MCF 10A (cell line): ENCODE data around the gene KRT76. TPM values are rescaled to one million over a fixed set of nuclear protein-coding genes. Genes with fewer than 3 reads are reported as not detected.

Experiments
- BruUV-seq: library from RNA; stranded (reverse); fragments of 400-500 nt; replicated peaks from 2 replicates; lab custom pipeline; 2021; lab: Mats Ljungman, UMichigan
- CTCF ChIA-PET: fragments of 300-600 bp; sonication (Branson Sonifier 250); formaldehyde crosslinking; extraction: SDS; loops from one replicate; lab custom pipeline; 2021; ENCODE audit warnings: antibody characterized with exemption, inconsistent platforms; lab: Yijun Ruan, JAX
- POLR2A ChIA-PET: fragments of 300-600, 350-650 bp; sonication (Branson Sonifier 250); formaldehyde crosslinking; extraction: SDS; loops from one replicate; lab custom pipeline; 2020; ENCODE audit warnings: antibody characterized with exemption, inconsistent platforms; lab: Yijun Ruan, JAX
- DNase-seq: peaks from one replicate; pipeline ENCODE4 v3.0.0-alpha.2; 2018; ENCODE audit not compliant: unreplicated experiment
- H3K27ac Mint-ChIP-seq: one replicate; pipeline ENCODE4 v1.8.0; 2022; ENCODE audit warnings: mild to moderate bottlenecking, low read depth, mixed read lengths; ENCODE audit not compliant: unreplicated experiment
- H3K27me3 Mint-ChIP-seq: one replicate; pipeline ENCODE4 v1.8.0; 2022; ENCODE audit warnings: mixed read lengths; ENCODE audit not compliant: insufficient read depth, unreplicated experiment
- H3K36me3 Mint-ChIP-seq: one replicate; pipeline ENCODE4 v1.8.0; 2022; ENCODE audit warnings: mild to moderate bottlenecking, moderate library complexity, mixed read lengths; ENCODE audit not compliant: insufficient read depth, unreplicated experiment
- H3K4me1 Mint-ChIP-seq: one replicate; pipeline ENCODE4 v1.8.0; 2022; ENCODE audit warnings: mixed read lengths; ENCODE audit not compliant: insufficient read depth, unreplicated experiment
- H3K4me3 Mint-ChIP-seq: one replicate; pipeline ENCODE4 v1.8.0; 2022; ENCODE audit warnings: mild to moderate bottlenecking, moderate library complexity, mixed read lengths; ENCODE audit not compliant: unreplicated experiment
- H3K9me3 Mint-ChIP-seq: one replicate; pipeline ENCODE4 v1.8.0; 2022; ENCODE audit warnings: mixed read lengths; ENCODE audit not compliant: unreplicated experiment
- intact Hi-C: fragments of 100-400 bp; cut with micrococcal nuclease; formaldehyde crosslinking; loops from 2 replicates; pipeline ENCODE4 v1.14.1; 2022
- total RNA-seq: library from RNA; stranded (reverse); gene quantifications from 2 replicates; pipeline ENCODE4 v1.2.3, GENCODE V29; 2022
- TF ChIP-seq, protein P1 (sequence below): fragments of 200-600 bp; IDR thresholded peaks from one replicate; pipeline ENCODE4 v1.8.0; 2022; ENCODE audit warnings: antibody characterized with exemption, mild to moderate bottlenecking; ENCODE audit not compliant: unreplicated experiment

Gene KRT76
- total RNA-seq, 1 experiment from 2014 or later = not detected

DNA sequence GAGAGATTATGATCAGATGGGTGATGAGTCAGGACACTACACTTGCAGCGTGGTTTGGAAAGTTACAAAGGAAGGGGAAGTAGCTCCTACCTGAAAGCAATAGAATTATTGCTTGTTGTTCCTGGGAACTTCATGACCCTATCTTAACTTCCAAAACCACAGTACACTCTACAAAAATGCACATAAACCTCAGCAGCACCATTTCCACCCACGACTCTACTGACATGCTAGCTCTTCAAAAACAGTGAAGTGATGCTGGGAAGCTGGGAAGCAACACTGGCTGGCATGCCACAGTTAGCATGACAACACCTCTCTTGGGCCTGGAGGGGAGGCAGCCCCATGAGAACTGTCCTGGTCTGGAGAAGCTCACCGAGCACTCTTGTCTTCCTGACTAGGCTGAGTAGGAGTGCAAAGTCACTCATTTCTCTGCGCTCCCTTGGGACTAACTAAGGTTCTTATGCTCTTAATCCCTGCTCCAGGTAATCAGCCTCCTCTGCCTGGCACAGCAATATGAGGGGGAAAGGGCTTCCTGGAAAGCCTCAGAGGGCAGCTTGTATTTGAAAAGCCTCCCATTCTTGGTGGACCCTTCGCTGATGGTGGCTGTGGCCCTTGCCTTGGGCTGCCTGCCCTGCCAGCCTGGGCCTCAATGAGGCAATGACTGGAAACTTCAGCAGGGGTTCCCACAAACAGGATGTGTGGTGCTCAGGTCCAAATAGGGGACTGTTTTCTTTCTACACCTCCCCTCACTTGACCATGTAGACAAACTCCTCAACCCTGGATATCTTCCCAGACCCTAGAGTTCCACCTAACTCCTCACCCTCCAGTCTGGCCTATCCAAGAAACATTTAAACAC lies 17.6 kb upstream of the KRT76 start:
- CTCF ChIA-PET = interaction anchor here (1.6 kb wide), 1 partner anchor 212 kb away, joined by 4 read pairs; no protein-coding TSS in a partner anchor
- peaks cover 22% of the 10 kb centered on the region for H3K4me1 Mint-ChIP-seq
- POLR2A ChIA-PET = interaction anchor here (0.7 kb wide), 1 partner anchor 19 kb away, joined by 3 read pairs; no protein-coding TSS in a partner anchor
- no peaks in the 10 kb centered on the region for H3K9me3 Mint-ChIP-seq
- DNase-seq = peak; percentile 4
- H3K27me3 Mint-ChIP-seq = no peaks in the 10 kb centered on the region
- intact Hi-C loops = no loop called here
- no peak overlapping the region for H3K4me3 Mint-ChIP-seq
- no TSS peak for BruUV-seq
- H3K27ac Mint-ChIP-seq = no peak overlapping the region
- TF ChIP-seq, protein P1, sequence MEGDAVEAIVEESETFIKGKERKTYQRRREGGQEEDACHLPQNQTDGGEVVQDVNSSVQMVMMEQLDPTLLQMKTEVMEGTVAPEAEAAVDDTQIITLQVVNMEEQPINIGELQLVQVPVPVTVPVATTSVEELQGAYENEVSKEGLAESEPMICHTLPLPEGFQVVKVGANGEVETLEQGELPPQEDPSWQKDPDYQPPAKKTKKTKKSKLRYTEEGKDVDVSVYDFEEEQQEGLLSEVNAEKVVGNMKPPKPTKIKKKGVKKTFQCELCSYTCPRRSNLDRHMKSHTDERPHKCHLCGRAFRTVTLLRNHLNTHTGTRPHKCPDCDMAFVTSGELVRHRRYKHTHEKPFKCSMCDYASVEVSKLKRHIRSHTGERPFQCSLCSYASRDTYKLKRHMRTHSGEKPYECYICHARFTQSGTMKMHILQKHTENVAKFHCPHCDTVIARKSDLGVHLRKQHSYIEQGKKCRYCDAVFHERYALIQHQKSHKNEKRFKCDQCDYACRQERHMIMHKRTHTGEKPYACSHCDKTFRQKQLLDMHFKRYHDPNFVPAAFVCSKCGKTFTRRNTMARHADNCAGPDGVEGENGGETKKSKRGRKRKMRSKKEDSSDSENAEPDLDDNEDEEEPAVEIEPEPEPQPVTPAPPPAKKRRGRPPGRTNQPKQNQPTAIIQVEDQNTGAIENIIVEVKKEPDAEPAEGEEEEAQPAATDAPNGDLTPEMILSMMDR = no peak
- H3K36me3 Mint-ChIP-seq = no peaks in the 10 kb centered on the region

DNA sequence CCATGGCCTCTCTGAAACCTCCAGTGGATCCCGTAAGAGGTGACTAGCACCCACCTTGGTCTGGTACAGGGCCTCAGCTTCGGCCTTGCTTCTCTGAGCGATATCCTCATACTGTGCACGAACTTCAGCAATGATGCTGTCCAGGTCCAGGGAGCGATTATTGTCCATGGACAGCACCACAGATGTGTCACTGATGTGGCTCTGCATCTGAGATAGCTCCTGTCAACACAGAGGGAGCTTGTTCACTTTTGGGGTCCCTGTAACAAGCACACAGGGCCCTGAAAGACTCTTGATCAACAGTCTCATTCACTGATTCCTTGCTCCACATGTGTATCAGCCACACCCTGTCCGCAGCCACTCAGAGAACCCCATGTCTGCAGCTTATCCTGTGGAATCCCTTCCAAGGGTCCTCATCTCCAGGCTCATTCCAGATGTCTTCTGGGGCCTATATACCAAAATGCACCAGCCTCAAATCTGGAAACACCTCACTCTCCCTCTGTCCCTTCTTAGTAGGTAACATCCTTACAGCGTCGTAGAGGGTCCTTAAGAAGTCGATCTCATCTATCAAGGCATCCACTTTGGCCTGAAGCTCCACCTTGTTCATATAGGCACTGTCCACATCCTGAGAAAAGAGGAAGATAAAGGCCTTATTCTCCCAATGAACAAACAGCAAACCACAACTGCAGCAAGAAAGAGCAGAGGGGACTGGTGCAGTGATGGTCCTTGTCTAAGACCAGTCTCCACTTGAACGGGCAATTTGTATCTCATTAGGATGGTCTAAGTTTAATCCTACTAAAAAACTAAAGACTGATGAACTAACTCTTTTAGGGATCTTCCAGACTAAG lies 15.3 kb upstream of the KRT76 start:
- no peaks in the 10 kb centered on the region for H3K27me3 Mint-ChIP-seq
- TF ChIP-seq, protein P1 = no peak
- H3K9me3 Mint-ChIP-seq = no peaks in the 10 kb centered on the region
- no peak overlapping the region for H3K4me3 Mint-ChIP-seq
- no peak for DNase-seq
- ChIA-PET CTCF (interaction anchor here (0.6 to 1.2 kb wide), 3 partner anchors 9 to 210 kb away, joined by 3 to 5 read pairs (median 3); no protein-coding TSS in a partner anchor), POLR2A (interaction anchor here (1.3 kb wide), 1 partner anchor 10 kb away, joined by 3 read pairs; no protein-coding TSS in a partner anchor)
- no TSS peak for BruUV-seq
- intact Hi-C loops = no loop called here
- H3K4me1 Mint-ChIP-seq = peaks cover 6% of the 10 kb centered on the region
- H3K27ac Mint-ChIP-seq = no peak overlapping the region
- no peaks in the 10 kb centered on the region for H3K36me3 Mint-ChIP-seq

DNA sequence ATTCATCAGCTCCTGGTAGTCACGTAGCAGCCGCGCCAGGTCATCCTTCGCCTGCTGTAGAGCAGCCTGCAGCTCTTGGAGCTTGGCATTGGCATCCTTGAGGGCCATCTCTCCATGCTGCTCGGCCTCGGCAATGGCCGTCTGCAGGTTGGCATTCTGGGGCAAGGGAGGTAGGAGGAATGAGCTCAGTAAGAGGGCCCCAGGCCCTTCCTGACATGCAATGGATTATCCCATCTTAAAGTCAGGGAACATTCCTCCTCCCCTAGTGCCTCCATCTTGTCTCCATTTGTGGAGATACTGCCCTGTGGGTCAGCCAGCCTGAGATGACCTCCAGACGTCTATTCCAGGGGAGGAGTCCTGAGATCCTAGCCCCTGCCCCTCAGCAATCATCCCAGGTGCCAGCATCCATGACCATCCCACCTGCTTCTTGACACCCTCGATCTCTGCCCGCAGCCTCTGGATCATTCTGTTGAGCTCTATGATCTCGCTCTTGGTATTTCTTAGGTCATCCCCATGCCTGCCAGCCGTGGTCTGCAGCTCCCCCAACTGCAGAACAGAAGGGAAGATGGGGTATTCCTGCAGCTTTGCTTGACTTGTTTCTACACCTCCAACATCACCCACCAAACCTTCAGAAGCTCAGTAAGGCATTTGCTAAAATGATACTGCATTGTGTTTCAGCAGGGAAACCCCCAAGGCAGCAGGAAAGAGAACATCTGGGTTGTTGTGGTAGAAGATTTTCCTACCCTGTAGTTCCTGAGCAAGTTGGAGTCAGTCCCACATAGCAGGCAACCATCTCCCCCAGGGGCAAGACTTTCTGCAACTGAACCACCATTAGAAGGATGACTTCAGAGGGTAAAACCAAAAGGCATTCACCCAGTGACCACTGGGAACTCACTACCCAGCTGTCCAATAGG lies 14.4 kb upstream of the KRT76 start:
- Mint-ChIP-seq H3K4me1 (peaks cover 6% of the 10 kb centered on the region), H3K4me3 (no peak overlapping the region), H3K27ac (no peak overlapping the region), H3K36me3 (no peaks in the 10 kb centered on the region), H3K9me3 (no peaks in the 10 kb centered on the region), H3K27me3 (no peaks in the 10 kb centered on the region)
- intact Hi-C loops = no loop called here
- ChIA-PET POLR2A (interaction anchor here (1.3 kb wide), 1 partner anchor 11 kb away, joined by 3 read pairs; no protein-coding TSS in a partner anchor), CTCF (interaction anchor here (0.6 to 1.1 kb wide), 2 partner anchors 17 to 209 kb away, joined by 3 read pairs; no protein-coding TSS in a partner anchor)
- no peak for DNase-seq
- TF ChIP-seq, protein P1 = no peak
- BruUV-seq = no TSS peak
